ENCODE results near the gene DYNC1LI1.

The DYNC1LI1 gene

GRCh38 chr3:32596909-32597369 is 26.3 kb upstream of the DYNC1LI1 start:
- FAIRE-seq (no peak), DNase-seq (ENCODE audit: insufficient read length, low spot score) (no peak)
- no peak for TF ChIP-seq CTCF (IDR thresholded peaks at IDR 0.05; ENCODE audit: insufficient read depth, missing control alignments)

- FAIRE-seq (no peak), DNase-seq (ENCODE audit: insufficient read length, low spot score) (no peak)
- no peak for TF ChIP-seq CTCF (IDR thresholded peaks at IDR 0.05; ENCODE audit: insufficient read depth, missing control alignments)
Measured at GRCh38 chr3:32596282-32596908, 25.7 kb upstream of the DYNC1LI1 start.

GRCh38 chr3:32595323-32595722 is 24.7 kb upstream of the DYNC1LI1 start:
- TF ChIP-seq CTCF (IDR thresholded peaks at IDR 0.05; ENCODE audit: insufficient read depth, missing control alignments), result no peak
- FAIRE-seq (no peak), DNase-seq (ENCODE audit: insufficient read length, low spot score) (no peak)

GRCh38 chr3:32593903-32594525 is 23.4 kb upstream of the DYNC1LI1 start:
- no peak for FAIRE-seq
- DNase-seq (ENCODE audit: insufficient read length, low spot score), result no peak
- no peak for TF ChIP-seq CTCF (IDR thresholded peaks at IDR 0.05; ENCODE audit: insufficient read depth, missing control alignments)

GRCh38 chr3:32592696-32593353 is 22.2 kb upstream of the DYNC1LI1 start:
- TF ChIP-seq CTCF (IDR thresholded peaks at IDR 0.05; ENCODE audit: insufficient read depth, missing control alignments), result no peak
- FAIRE-seq (no peak), DNase-seq (ENCODE audit: insufficient read length, low spot score) (no peak)

- FAIRE-seq, result no peak
- TF ChIP-seq CTCF (IDR thresholded peaks at IDR 0.05; ENCODE audit: insufficient read depth, missing control alignments), result no peak
- DNase-seq (ENCODE audit: insufficient read length, low spot score), result no peak
Measured at GRCh38 chr3:32592011-32592410, 21.4 kb upstream of the DYNC1LI1 start.

GRCh38 chr3:32591186-32591585 is 20.5 kb upstream of the DYNC1LI1 start:
- TF ChIP-seq CTCF (IDR thresholded peaks at IDR 0.05; ENCODE audit: insufficient read depth, missing control alignments), result no peak
- FAIRE-seq (no peak), DNase-seq (ENCODE audit: insufficient read length, low spot score) (no peak)

All from D721Med (cell line).